Fibroblast of lung (primary cell): ENCODE measurements around the gene TFF1. TPM values are rescaled to one million over a fixed set of nuclear protein-coding genes. Genes with fewer than 3 reads are reported as not detected.

Experiments
- DNase-seq, 2 donors: peaks; one replicate each; pipeline versions ENCODE4 v3.0.0 to v3.0.0-alpha.2; 2010; ENCODE audit warnings: low read depth in 2 of 2
- H2AFZ ChIP-seq: 2 replicates; pipeline ENCODE4 v1.5.1; 2012; ENCODE audit warnings: low read length, control low read depth, inconsistent platforms
- H3K27ac ChIP-seq: 2 replicates; pipeline ENCODE4 v1.5.1; 2011; ENCODE audit warnings: low read length, control low read depth; ENCODE audit not compliant: insufficient read depth
- H3K27me3 ChIP-seq: 2 replicates; pipeline ENCODE4 v1.5.1; 2011; ENCODE audit warnings: mild to moderate bottlenecking, low read length; ENCODE audit not compliant: control insufficient read depth, insufficient read depth
- H3K36me3 ChIP-seq: 2 replicates; pipeline ENCODE4 v1.5.1; 2011; ENCODE audit warnings: low read length; ENCODE audit not compliant: control insufficient read depth, insufficient read depth
- H3K4me1 ChIP-seq: 2 replicates; pipeline ENCODE4 v1.5.1; 2011; ENCODE audit warnings: low read length; ENCODE audit not compliant: control insufficient read depth, insufficient read depth; ENCODE audit errors: extremely low read depth
- H3K4me2 ChIP-seq: 2 replicates; pipeline ENCODE4 v1.5.1; 2011; ENCODE audit warnings: low read length, control low read depth; ENCODE audit not compliant: insufficient read depth; ENCODE audit errors: extremely low read depth
- H3K4me3 ChIP-seq, 4 experiments: fragments of 200-600 bp in 1 of 4; sonication (generic) in 1 of 4; replicated peaks in 1 of 4; 2 replicates each; pipeline ENCODE4 v1.5.1; 2011 to 2016; ENCODE audit warnings: low read length in 4 of 4, low read depth in 3 of 4, mild to moderate bottlenecking in 3 of 4, control low read depth in 2 of 4, inconsistent platforms in 1 of 4, mixed read lengths in 1 of 4; ENCODE audit not compliant: insufficient read depth in 1 of 4; ENCODE audit errors: control extremely low read depth in 1 of 4
- H3K79me2 ChIP-seq: 2 replicates; pipeline ENCODE4 v1.5.1; 2012; ENCODE audit warnings: mild to moderate bottlenecking, low read length, inconsistent platforms; ENCODE audit not compliant: control insufficient read depth, insufficient read depth
- H3K9ac ChIP-seq: 2 replicates; pipeline ENCODE4 v1.5.1; 2011; ENCODE audit warnings: mild to moderate bottlenecking, low read length, control low read depth; ENCODE audit not compliant: insufficient read depth
- H3K9me3 ChIP-seq: 2 replicates; pipeline ENCODE4 v1.5.1; 2012; ENCODE audit warnings: low read depth, low read length; ENCODE audit not compliant: control insufficient read depth, insufficient read depth
- H4K20me1 ChIP-seq: 2 replicates; pipeline ENCODE4 v1.5.1; 2011; ENCODE audit warnings: low read length; ENCODE audit not compliant: control insufficient read depth, insufficient read depth; ENCODE audit errors: extremely low read depth
- CTCF ChIP-seq, 2 donors: IDR thresholded peaks in 1 of 2; conservative IDR thresholded peaks in 1 of 2; 1 replicate in 1 of 2; 2 replicates in 1 of 2; pipeline ENCODE4 v1.5.1; 2011 to 2012; ENCODE audit warnings: low read length in 2 of 2, control low read depth in 1 of 2, inconsistent platforms in 1 of 2, low read depth in 1 of 2, mild to moderate bottlenecking in 1 of 2
- EZH2 ChIP-seq: IDR thresholded peaks from 2 replicates; pipeline ENCODE4 v1.5.1; 2012; ENCODE audit warnings: low read length, control low read depth, mild to moderate bottlenecking; ENCODE audit errors: missing control alignments
- polyA plus RNA-seq, 2 donors: library from polyadenylated mRNA; depleted of rRNA in 1 of 2; stranded (reverse) in 1 of 2; unstranded in 1 of 2; fragments of >200 nt; gene quantifications; 2 replicates each; pipeline ENCODE4 v1.2.1, GENCODE V29; 2011 to 2012; ENCODE audit warnings: missing spikeins in 1 of 2
- total RNA-seq: library from RNA; depleted of rRNA; stranded (reverse); fragments of >200 nt; gene quantifications from 2 replicates; pipeline ENCODE4 v1.2.1, GENCODE V29; 2014

Gene TFF1
- total and polyA plus RNA-seq, 2 donors (not counting 1 experiment from before 2014, with no cell fraction given), result not detected

- no peak overlapping the region for H3K27ac ChIP-seq
- no peaks in the 10 kb centered on the region for H3K9me3 ChIP-seq
- H3K36me3 ChIP-seq, result no peaks in the 10 kb centered on the region
- no peak for TF ChIP-seq EZH2
- TF ChIP-seq CTCF (conservative IDR thresholded peaks at IDR 0.05 in 1 of 2, IDR thresholded peaks at IDR 0.05 in 1 of 2; ENCODE audit: low read depth in 1 of 2, low read length in 2 of 2), result no peak
- no peaks in the 10 kb centered on the region for H3K79me2 ChIP-seq
- H3K4me2 ChIP-seq, result no peak overlapping the region
- H4K20me1 ChIP-seq, result no peaks in the 10 kb centered on the region
- no peak for DNase-seq
- no peak overlapping the region for H3K9ac ChIP-seq
- no peaks in the 10 kb centered on the region for H3K4me1 ChIP-seq
- H3K4me3 ChIP-seq, result no peak overlapping the region
- no peaks in the 10 kb centered on the region for H3K27me3 ChIP-seq
- no peak overlapping the region for H2AFZ ChIP-seq
These were observed 32.2 kb upstream of the TFF1 start for GRCh38 chr21:42398436-42399028.

GRCh38 chr21:42397746-42398394, 31.5 kb upstream of the TFF1 start:
- Histone ChIP-seq H3K36me3 (no peaks in the 10 kb centered on the region), H3K4me3 (no peak overlapping the region), H3K9ac (no peak overlapping the region), H3K9me3 (no peaks in the 10 kb centered on the region), H3K79me2 (no peaks in the 10 kb centered on the region), H2AFZ (no peak overlapping the region), H3K27ac (no peak overlapping the region), H3K27me3 (no peaks in the 10 kb centered on the region), H3K4me2 (no peak overlapping the region), H3K4me1 (no peaks in the 10 kb centered on the region), H4K20me1 (no peaks in the 10 kb centered on the region)
- TF ChIP-seq CTCF (conservative IDR thresholded peaks at IDR 0.05 in 1 of 2, IDR thresholded peaks at IDR 0.05 in 1 of 2; ENCODE audit: low read depth in 1 of 2, low read length in 2 of 2) (no peak), EZH2 (no peak)
- DNase-seq, result no peak

- Histone ChIP-seq H4K20me1 (no peaks in the 10 kb centered on the region), H3K79me2 (no peaks in the 10 kb centered on the region), H3K27ac (no peak overlapping the region), H3K4me1 (no peaks in the 10 kb centered on the region), H3K36me3 (no peaks in the 10 kb centered on the region), H3K4me3 (no peak overlapping the region), H3K4me2 (no peak overlapping the region), H3K9ac (no peak overlapping the region), H3K27me3 (no peaks in the 10 kb centered on the region), H2AFZ (no peak overlapping the region), H3K9me3 (no peaks in the 10 kb centered on the region)
- no peak for TF ChIP-seq EZH2
- no peak for TF ChIP-seq CTCF (conservative IDR thresholded peaks at IDR 0.05 in 1 of 2, IDR thresholded peaks at IDR 0.05 in 1 of 2; ENCODE audit: low read depth in 1 of 2, low read length in 2 of 2)
- no peak for DNase-seq
These were observed 30.7 kb upstream of the TFF1 start for GRCh38 chr21:42396799-42397745.
